CD8-positive, alpha-beta memory T cell (primary cell): Measurements from ENCODE around the gene SHISA6. TPM values are rescaled to one million over a fixed set of nuclear protein-coding genes. Genes with fewer than 3 reads are reported as not detected.

Experiments used
- CTCF ChIA-PET: fragments of 350-600 bp; sonication (Branson Sonifier 250); formaldehyde crosslinking; loops from one replicate; lab custom pipeline; 2021; ENCODE audit warnings: antibody characterized with exemption; lab: Charles Lee
- POLR2A ChIA-PET: fragments of 350-600 bp; sonication (Branson Sonifier 250); formaldehyde crosslinking; loops from one replicate; lab custom pipeline; 2021; ENCODE audit warnings: antibody characterized with exemption; lab: Charles Lee
- DNase-seq, 5 donors: peaks; one replicate each; pipeline versions ENCODE4 v3.0.0 to v3.0.0-alpha.2; 2020 to 2022; ENCODE audit warnings: mixed read lengths in 1 of 5
- H3K27ac ChIP-seq: one replicate; pipeline ENCODE4 v1.7.0; 2013; ENCODE audit warnings: low read depth, mild to moderate bottlenecking, low read length, moderate library complexity
- H3K27me3 ChIP-seq: 2 replicates; pipeline ENCODE4 v1.7.0; 2013; ENCODE audit warnings: low read length, mild to moderate bottlenecking; ENCODE audit not compliant: insufficient read depth, poor library complexity, severe bottlenecking
- H3K36me3 ChIP-seq: 2 replicates; pipeline ENCODE4 v1.7.0; 2013; ENCODE audit warnings: mild to moderate bottlenecking, low read length, moderate library complexity; ENCODE audit not compliant: insufficient read depth
- H3K4me1 ChIP-seq: 2 replicates; pipeline ENCODE4 v1.7.0; 2013; ENCODE audit warnings: mild to moderate bottlenecking, low read length, moderate library complexity; ENCODE audit not compliant: insufficient read depth
- H3K4me3 ChIP-seq: 2 replicates; pipeline ENCODE4 v1.7.0; 2013; ENCODE audit warnings: mild to moderate bottlenecking, low read length
- H3K9me3 ChIP-seq: 2 replicates; pipeline ENCODE4 v1.7.0; 2013; ENCODE audit warnings: mild to moderate bottlenecking, low read length
- H3K27ac Mint-ChIP-seq, 8 donors: one replicate each; pipeline ENCODE4 v1.8.0; 2020 to 2021; ENCODE audit warnings: mixed read lengths in 8 of 8, mild to moderate bottlenecking in 6 of 8, inconsistent platforms in 3 of 8, moderate library complexity in 3 of 8
- H3K27me3 Mint-ChIP-seq, 2 donors: one replicate each; pipeline ENCODE4 v1.8.0; 2020 to 2021; ENCODE audit warnings: mixed read lengths in 2 of 2, mild to moderate bottlenecking in 1 of 2, moderate library complexity in 1 of 2
- H3K36me3 Mint-ChIP-seq, 3 donors: one replicate each; pipeline ENCODE4 v1.8.0; 2020 to 2021; ENCODE audit warnings: mixed read lengths in 3 of 3, inconsistent platforms in 1 of 3, mild to moderate bottlenecking in 1 of 3
- H3K4me1 Mint-ChIP-seq, 3 donors: one replicate each; pipeline ENCODE4 v1.8.0; 2020 to 2021; ENCODE audit warnings: mixed read lengths in 3 of 3, inconsistent platforms in 1 of 3, mild to moderate bottlenecking in 1 of 3
- H3K4me3 Mint-ChIP-seq, 7 donors: one replicate each; pipeline ENCODE4 v1.8.0; 2020 to 2021; ENCODE audit warnings: mixed read lengths in 7 of 7, mild to moderate bottlenecking in 6 of 7, moderate library complexity in 4 of 7, inconsistent platforms in 2 of 7
- H3K9me3 Mint-ChIP-seq, 5 donors: one replicate each; pipeline ENCODE4 v1.8.0; 2020 to 2022; ENCODE audit warnings: mixed read lengths in 5 of 5, mild to moderate bottlenecking in 3 of 5, moderate library complexity in 2 of 5, inconsistent platforms in 1 of 5
- polyA plus RNA-seq: library from polyadenylated mRNA; unstranded; fragments of 300-500 nt; fragmentation: Illumina TruSeq; gene quantifications from one replicate; pipeline ENCODE4 v1.2.3, GENCODE V29; 2021
- total RNA-seq, 2 experiments: library from RNA; stranded (reverse); gene quantifications; one replicate each; pipeline ENCODE4 v1.2.3, GENCODE V29; 2021

SHISA6 gene
- total RNA-seq, result not detected
- not detected for polyA plus RNA-seq

DNA sequence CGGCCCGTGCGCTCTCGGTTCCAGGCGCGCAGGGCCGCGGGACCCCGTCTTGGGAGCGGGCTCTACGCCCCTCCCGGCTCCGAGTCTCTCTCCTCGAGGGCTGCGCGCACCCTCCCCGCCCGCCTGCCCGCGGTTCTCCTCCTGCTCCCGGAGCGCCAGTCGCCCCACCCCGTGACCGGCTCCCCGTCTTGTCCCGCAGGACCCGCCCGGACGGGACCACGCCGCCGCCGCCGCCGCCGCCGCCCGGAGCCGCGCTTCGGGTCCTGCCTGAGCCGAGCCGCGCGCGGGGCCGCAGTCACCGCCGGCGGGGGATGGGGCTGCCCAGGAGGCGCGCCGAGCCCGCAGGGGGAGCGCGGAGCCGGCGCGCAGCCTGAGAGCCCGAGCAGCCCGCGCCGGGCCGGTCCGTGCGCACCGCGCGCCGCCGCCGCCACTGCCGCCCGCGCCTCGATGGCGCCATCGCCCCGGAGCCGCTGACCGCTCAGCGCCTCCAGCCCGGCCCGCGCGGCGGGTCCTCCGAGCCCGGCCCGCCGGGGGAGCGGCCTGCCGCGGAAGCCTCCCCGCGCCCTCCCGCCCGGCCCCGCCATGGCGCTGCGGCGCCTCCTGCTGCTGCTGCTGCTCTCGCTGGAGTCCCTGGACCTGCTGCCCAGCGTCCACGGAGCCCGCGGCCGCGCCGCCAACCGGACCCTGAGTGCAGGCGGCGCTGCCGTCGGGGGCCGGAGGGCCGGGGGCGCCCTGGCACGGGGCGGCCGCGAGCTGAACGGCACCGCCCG lies at the start of gene SHISA6:
SHISA6 (plus strand) TSS at position 373 of the 770 bp plus-strand sequence.
- H3K4me3 ChIP-seq, result no peak within 1 kb of the TSS
- CTCF ChIA-PET, result no interaction called here
- H3K4me3 Mint-ChIP-seq, result no peak within 1 kb of the TSS
- H3K27ac ChIP-seq, result no peak within 1 kb of the TSS
- H3K9me3 ChIP-seq, result no peaks in the 10 kb centered on the region
- POLR2A ChIA-PET, result no interaction called here
- H3K36me3 ChIP-seq, result no peaks in the 10 kb centered on the region
- no peak within 1 kb of the TSS for H3K27ac Mint-ChIP-seq
- no peaks in the 10 kb centered on the region for H3K27me3 ChIP-seq
- no peak for DNase-seq
- H3K4me1 Mint-ChIP-seq, result no peaks in the 10 kb centered on the region
- no peaks in the 10 kb centered on the region for H3K4me1 ChIP-seq
- peaks cover 31 to 33% of the 10 kb centered on the region in 2 donors for H3K27me3 Mint-ChIP-seq
- H3K9me3 Mint-ChIP-seq, result peaks cover 0 to 15% (median 0%) of the 10 kb centered on the region in 5 donors
- H3K36me3 Mint-ChIP-seq, result no peaks in the 10 kb centered on the region

DNA sequence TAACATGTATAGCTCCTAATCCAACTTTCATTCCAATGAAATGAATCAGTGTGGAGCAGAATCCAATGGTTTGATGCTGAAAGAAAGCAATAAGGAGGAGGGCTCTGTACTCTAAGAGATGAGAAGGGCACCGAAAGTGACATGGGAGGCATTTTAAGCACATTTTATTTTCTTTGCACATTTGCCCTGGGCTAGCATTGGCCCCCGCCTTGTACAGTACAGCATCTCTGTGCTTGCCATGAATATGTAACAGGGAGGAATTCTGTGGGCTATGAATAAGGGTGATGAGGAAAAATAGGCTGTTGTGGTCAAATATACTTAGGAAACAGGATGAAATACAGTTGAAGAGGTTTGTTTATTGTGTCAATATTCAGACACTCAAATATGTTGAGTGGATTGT lies 45.2 kb upstream of the SHISA6 start:
- Mint-ChIP-seq H3K36me3 (no peaks in the 10 kb centered on the region), H3K4me1 (no peaks in the 10 kb centered on the region), H3K4me3 (no peak overlapping the region), H3K9me3 (peaks cover 0 to 9% (median 0%) of the 10 kb centered on the region in 5 donors), H3K27me3 (no peaks in the 10 kb centered on the region), H3K27ac (no peak overlapping the region)
- DNase-seq, result no peak
- H3K9me3 ChIP-seq, result no peaks in the 10 kb centered on the region
- H3K4me1 ChIP-seq, result no peaks in the 10 kb centered on the region
- ChIA-PET POLR2A (no interaction called here), CTCF (no interaction called here)
- H3K36me3 ChIP-seq, result no peaks in the 10 kb centered on the region
- no peaks in the 10 kb centered on the region for H3K27me3 ChIP-seq
- no peak overlapping the region for H3K4me3 ChIP-seq
- H3K27ac ChIP-seq, result no peak overlapping the region

DNA sequence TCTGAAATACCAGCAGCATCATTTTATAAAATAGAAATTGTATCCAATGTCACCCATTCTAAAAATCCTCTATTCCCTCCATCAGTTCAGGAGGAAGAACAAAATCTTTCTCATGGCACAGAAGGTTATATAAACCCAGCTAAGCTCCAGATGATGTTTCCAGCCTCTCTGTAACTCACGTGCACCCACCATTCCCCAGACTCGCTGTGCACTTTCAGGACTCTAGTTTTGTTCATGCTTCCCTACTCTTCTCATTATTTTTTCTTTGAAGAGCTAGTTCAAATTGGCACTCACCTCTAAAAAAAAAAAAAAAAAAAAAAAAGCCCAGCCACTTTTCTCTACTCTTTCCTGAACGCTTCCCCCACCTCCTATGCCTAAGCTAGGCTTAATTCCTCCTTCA lies 36.0 kb upstream of the SHISA6 start:
- Mint-ChIP-seq H3K4me1 (no peaks in the 10 kb centered on the region), H3K4me3 (no peak overlapping the region), H3K27ac (no peak overlapping the region), H3K9me3 (peaks cover 0 to 8% (median 5%) of the 10 kb centered on the region in 5 donors), H3K27me3 (no peaks in the 10 kb centered on the region), H3K36me3 (no peaks in the 10 kb centered on the region)
- no peak overlapping the region for H3K4me3 ChIP-seq
- no peaks in the 10 kb centered on the region for H3K27me3 ChIP-seq
- no peaks in the 10 kb centered on the region for H3K36me3 ChIP-seq
- H3K4me1 ChIP-seq, result no peaks in the 10 kb centered on the region
- no peak for DNase-seq
- ChIA-PET POLR2A (no interaction called here), CTCF (no interaction called here)
- no peaks in the 10 kb centered on the region for H3K9me3 ChIP-seq
- H3K27ac ChIP-seq, result no peak overlapping the region

DNA sequence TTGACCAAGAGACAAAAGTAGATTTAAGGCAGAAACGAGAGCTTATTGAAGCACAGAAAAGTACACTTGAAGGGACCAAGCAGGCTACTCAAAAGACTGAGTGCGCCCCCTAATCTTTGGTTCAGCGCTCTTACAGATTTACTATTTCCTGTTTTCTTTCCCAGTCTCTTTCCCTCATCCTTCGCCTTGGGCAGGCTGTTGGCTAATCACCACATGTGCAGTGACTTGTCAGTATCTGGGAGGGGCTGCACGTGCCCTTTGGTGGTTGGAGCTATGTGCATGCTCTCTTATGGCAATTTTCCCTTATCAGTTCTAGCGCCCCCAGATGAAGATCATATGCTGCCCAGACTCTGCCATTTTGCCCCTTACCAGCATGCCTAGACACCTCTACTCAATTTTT lies 35.4 kb upstream of the SHISA6 start:
- Histone ChIP-seq H3K4me3 (no peak overlapping the region), H3K27me3 (no peaks in the 10 kb centered on the region), H3K27ac (no peak overlapping the region), H3K36me3 (no peaks in the 10 kb centered on the region), H3K9me3 (no peaks in the 10 kb centered on the region), H3K4me1 (no peaks in the 10 kb centered on the region)
- Mint-ChIP-seq H3K9me3 (peaks cover 2 to 11% (median 6%) of the 10 kb centered on the region in 5 donors), H3K4me3 (no peak overlapping the region), H3K4me1 (no peaks in the 10 kb centered on the region), H3K27ac (no peak overlapping the region), H3K36me3 (no peaks in the 10 kb centered on the region), H3K27me3 (no peaks in the 10 kb centered on the region)
- POLR2A ChIA-PET, result no interaction called here
- CTCF ChIA-PET, result no interaction called here
- DNase-seq, result no peak

DNA sequence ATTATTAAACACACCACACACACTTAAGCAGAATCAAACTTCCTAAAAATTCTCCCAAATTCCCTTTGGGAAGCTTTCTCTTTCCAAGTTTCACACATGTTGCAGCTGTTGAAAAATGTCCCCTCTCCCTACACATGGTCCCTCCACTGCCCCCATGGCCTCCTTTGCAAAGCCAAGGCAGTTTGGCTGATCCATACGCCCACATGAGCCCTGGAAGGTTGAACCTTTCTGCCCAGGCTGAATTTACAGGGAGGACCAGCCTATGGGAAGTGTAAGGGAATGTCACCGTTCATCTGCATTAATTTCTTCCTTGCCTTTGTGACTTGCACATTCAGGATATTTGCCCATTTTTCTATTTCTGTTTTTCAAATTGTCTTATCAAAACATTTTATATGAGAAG lies 31.1 kb upstream of the SHISA6 start:
- Histone ChIP-seq H3K27me3 (no peaks in the 10 kb centered on the region), H3K4me1 (no peaks in the 10 kb centered on the region), H3K4me3 (no peak overlapping the region), H3K9me3 (no peaks in the 10 kb centered on the region), H3K36me3 (no peaks in the 10 kb centered on the region), H3K27ac (no peak overlapping the region)
- Mint-ChIP-seq H3K9me3 (peaks cover 5 to 18% (median 14%) of the 10 kb centered on the region in 5 donors), H3K4me3 (no peak overlapping the region), H3K4me1 (no peaks in the 10 kb centered on the region), H3K27ac (no peak overlapping the region), H3K36me3 (no peaks in the 10 kb centered on the region), H3K27me3 (no peaks in the 10 kb centered on the region)
- ChIA-PET CTCF (no interaction called here), POLR2A (no interaction called here)
- no peak for DNase-seq

DNA sequence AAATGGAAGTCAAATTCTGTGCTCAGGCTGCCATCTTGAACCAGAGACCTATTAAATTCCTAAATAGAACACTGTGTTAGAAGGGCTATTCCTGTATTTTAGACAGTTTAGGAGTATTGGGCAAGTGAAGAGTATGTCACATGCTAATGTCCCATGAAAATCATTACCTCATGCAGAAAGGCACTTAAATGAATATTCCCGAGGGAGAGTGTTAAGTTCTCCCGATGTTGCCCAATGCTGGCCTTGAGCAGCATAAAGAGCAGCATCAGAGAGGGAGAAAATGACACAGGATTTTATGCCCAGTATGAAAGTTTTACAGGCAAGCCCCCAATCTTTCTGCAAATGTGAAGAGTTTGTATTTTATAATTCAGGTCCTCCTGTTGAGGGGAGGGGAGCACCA lies 28.2 kb upstream of the SHISA6 start:
- no peak overlapping the region for H3K27ac ChIP-seq
- ChIA-PET POLR2A (no interaction called here), CTCF (no interaction called here)
- no peaks in the 10 kb centered on the region for H3K9me3 ChIP-seq
- DNase-seq, result no peak
- H3K4me3 Mint-ChIP-seq, result no peak overlapping the region
- H3K4me1 ChIP-seq, result no peaks in the 10 kb centered on the region
- no peaks in the 10 kb centered on the region for H3K4me1 Mint-ChIP-seq
- H3K36me3 ChIP-seq, result no peaks in the 10 kb centered on the region
- H3K9me3 Mint-ChIP-seq, result peaks cover 5 to 15% (median 14%) of the 10 kb centered on the region in 5 donors
- H3K27me3 Mint-ChIP-seq, result no peaks in the 10 kb centered on the region
- H3K27me3 ChIP-seq, result no peaks in the 10 kb centered on the region
- H3K4me3 ChIP-seq, result no peak overlapping the region
- H3K36me3 Mint-ChIP-seq, result no peaks in the 10 kb centered on the region
- no peak overlapping the region for H3K27ac Mint-ChIP-seq

DNA sequence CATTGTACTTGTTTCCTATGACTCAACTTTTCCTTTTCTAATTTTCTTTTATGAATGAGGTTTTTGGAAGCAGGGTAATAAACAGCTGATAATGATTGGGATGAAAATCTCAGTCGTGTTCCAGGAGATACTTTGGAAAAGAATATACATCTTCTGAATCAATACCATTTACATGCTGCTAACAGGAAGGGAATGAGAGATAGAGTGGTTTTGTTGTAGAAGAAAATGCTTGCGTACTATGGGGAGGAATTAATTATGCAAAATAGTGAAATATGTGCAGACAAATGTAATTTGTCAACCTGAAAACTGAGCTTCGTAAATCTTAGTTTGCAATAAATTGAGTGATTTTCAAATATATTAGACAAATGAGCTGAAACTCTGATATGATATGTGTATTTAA lies 24.0 kb upstream of the SHISA6 start:
- DNase-seq, result no peak
- no peak overlapping the region for H3K4me3 ChIP-seq
- H3K9me3 ChIP-seq, result no peaks in the 10 kb centered on the region
- ChIA-PET CTCF (no interaction called here), POLR2A (no interaction called here)
- Mint-ChIP-seq H3K4me3 (no peak overlapping the region), H3K36me3 (no peaks in the 10 kb centered on the region), H3K27me3 (no peaks in the 10 kb centered on the region), H3K27ac (no peak overlapping the region), H3K9me3 (peaks cover 0 to 10% (median 2%) of the 10 kb centered on the region in 5 donors), H3K4me1 (no peaks in the 10 kb centered on the region)
- no peaks in the 10 kb centered on the region for H3K4me1 ChIP-seq
- H3K36me3 ChIP-seq, result no peaks in the 10 kb centered on the region
- H3K27me3 ChIP-seq, result no peaks in the 10 kb centered on the region
- H3K27ac ChIP-seq, result no peak overlapping the region

DNA sequence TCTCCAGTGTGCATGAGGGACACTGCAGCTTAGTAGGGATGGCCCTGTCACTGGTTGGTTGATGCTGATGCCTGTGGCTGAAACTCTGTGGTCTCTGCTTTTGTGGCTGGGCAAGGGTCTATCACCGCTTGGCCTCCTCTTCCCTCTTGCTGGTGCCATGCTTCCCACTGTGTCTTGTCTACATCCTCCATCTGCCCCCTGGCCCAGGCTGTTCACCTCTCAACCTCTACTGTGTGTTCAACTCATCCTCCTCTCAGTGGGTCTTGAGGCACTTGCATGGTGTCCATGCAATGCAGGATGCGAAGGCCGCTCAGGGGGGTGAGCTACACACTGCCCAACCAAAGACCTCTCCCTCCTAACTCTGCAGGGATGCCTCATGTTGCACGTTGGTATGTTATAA lies 19.8 kb upstream of the SHISA6 start:
- Mint-ChIP-seq H3K9me3 (peaks cover 0 to 16% (median 7%) of the 10 kb centered on the region in 5 donors), H3K36me3 (no peaks in the 10 kb centered on the region), H3K4me3 (no peak overlapping the region), H3K27ac (no peak overlapping the region), H3K27me3 (peaks cover 0 to 5% of the 10 kb centered on the region in 2 donors), H3K4me1 (no peaks in the 10 kb centered on the region)
- no peaks in the 10 kb centered on the region for H3K9me3 ChIP-seq
- no peak for DNase-seq
- H3K4me3 ChIP-seq, result no peak overlapping the region
- CTCF ChIA-PET, result no interaction called here
- POLR2A ChIA-PET, result no interaction called here
- no peaks in the 10 kb centered on the region for H3K4me1 ChIP-seq
- H3K36me3 ChIP-seq, result no peaks in the 10 kb centered on the region
- no peaks in the 10 kb centered on the region for H3K27me3 ChIP-seq
- no peak overlapping the region for H3K27ac ChIP-seq
